Omental fat pad (tissue), 4 donors: Measurements from ENCODE around the gene KDM1A. TPM values are rescaled to one million over a fixed set of nuclear protein-coding genes. Genes with fewer than 3 reads are reported as not detected.

Experiments
- ATAC-seq: fragments of 150-250 bp; one replicate; pipeline ENCODE4 v1.9.1; 2016; ENCODE audit warnings: mild to moderate bottlenecking, moderate library complexity; ENCODE audit not compliant: low FRiP score
- DNase-seq: peaks from one replicate; pipeline ENCODE4 v3.0.0-alpha.2; 2019; ENCODE audit warnings: low spot score
- CTCF ChIP-seq, 3 donors: fragments of 450-650 bp; IDR thresholded peaks; one replicate each; pipeline ENCODE4 v1.5.1; 2016 to 2017; ENCODE audit warnings: antibody characterized with exemption in 3 of 3, mild to moderate bottlenecking in 3 of 3, moderate library complexity in 2 of 3
- total RNA-seq, 4 donors: library from RNA; depleted of rRNA; stranded (reverse); fragments of >200 nt; gene quantifications; one replicate each; pipeline ENCODE4 v1.1.0, GENCODE V29; 2016

The KDM1A gene
- total RNA-seq, 4 donors from 2014 or later: 34.1 to 48.2 (median 39.6) TPM

GRCh38 chr1:23110391-23110790, 91.1 kb downstream of the KDM1A start:
- no peak for TF ChIP-seq CTCF (IDR thresholded peaks at IDR 0.05)
- DNase-seq (no peak), ATAC-seq (no peak)

- no peak for TF ChIP-seq CTCF (IDR thresholded peaks at IDR 0.05)
- ATAC-seq: no peak
- no peak for DNase-seq
Measured at GRCh38 chr1:23111600-23112535, 92.6 kb downstream of the KDM1A start.

GRCh38 chr1:23114424-23115079, 95.3 kb downstream of the KDM1A start:
- ATAC-seq: no peak
- TF ChIP-seq CTCF (IDR thresholded peaks at IDR 0.05): no peak
- no peak for DNase-seq

- DNase-seq: no peak
- ATAC-seq: no peak
- TF ChIP-seq CTCF (IDR thresholded peaks at IDR 0.05): no peak
Measured at GRCh38 chr1:23116216-23116836, 97.1 kb downstream of the KDM1A start.

GRCh38 chr1:23116921-23117699, 97.8 kb downstream of the KDM1A start:
- ATAC-seq: no peak
- no peak for TF ChIP-seq CTCF (IDR thresholded peaks at IDR 0.05)
- DNase-seq: no peak

GRCh38 chr1:23118407-23118806, 99.1 kb downstream of the KDM1A start:
- DNase-seq (no peak), ATAC-seq (no peak)
- TF ChIP-seq CTCF (IDR thresholded peaks at IDR 0.05): no peak
